Measurements from ENCODE around the gene TTLL7. TPM values are rescaled to one million over a fixed set of nuclear protein-coding genes. Genes with fewer than 3 reads are reported as not detected.

TTLL7 gene
- polyA plus RNA-seq, 2 of the 4 experiments (the other 2 are of a cell fraction) = 1.6 to 5.7 TPM

- H3K9me3 ChIP-seq = no peaks in the 10 kb centered on the region
- H3K27ac ChIP-seq = no peak overlapping the region
- H3K4me1 ChIP-seq = no peaks in the 10 kb centered on the region
- ATAC-seq (no peak), DNase-seq (ENCODE audit: low read depth in 1 of 2, low spot score in 1 of 2) (no peak), FAIRE-seq (no peak)
- ChIA-PET CTCF (interaction anchor here (1.1 kb wide), 1 partner anchor 15 kb away, joined by 3 read pairs; no protein-coding TSS in a partner anchor), POLR2A (no interaction called here)
- WGBS (ENCODE audit: missing lambda C conversion rate) = 67% methylated on average over 1 of the region's 1 CpG
- no peak overlapping the region for H3K4me3 ChIP-seq
- TF ChIP-seq BHLHE40 (IDR thresholded peaks at IDR 0.05; ENCODE audit: low read depth, low read length) = no peak
- no peak for TF ChIP-seq SREBF2 (IDR thresholded peaks at IDR 0.05)
- no peak for TF ChIP-seq TP53 (CRISPR knock-in tag; IDR thresholded peaks at IDR 0.05)
- TF ChIP-seq, protein P1, sequence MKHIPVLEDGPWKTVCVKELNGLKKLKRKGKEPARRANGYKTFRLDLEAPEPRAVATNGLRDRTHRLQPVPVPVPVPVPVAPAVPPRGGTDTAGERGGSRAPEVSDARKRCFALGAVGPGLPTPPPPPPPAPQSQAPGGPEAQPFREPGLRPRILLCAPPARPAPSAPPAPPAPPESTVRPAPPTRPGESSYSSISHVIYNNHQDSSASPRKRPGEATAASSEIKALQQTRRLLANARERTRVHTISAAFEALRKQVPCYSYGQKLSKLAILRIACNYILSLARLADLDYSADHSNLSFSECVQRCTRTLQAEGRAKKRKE (CRISPR knock-in tag; IDR thresholded peaks at IDR 0.05; ENCODE audit: low read depth) = no peak
- TF ChIP-seq ELK1 (IDR thresholded peaks at IDR 0.05; ENCODE audit: low read depth, low read length) = no peak
- TF ChIP-seq ZFP36 (IDR thresholded peaks at IDR 0.05; ENCODE audit: borderline replicate concordance, partially characterized antibody) = no peak
- TF ChIP-seq, protein P2, sequence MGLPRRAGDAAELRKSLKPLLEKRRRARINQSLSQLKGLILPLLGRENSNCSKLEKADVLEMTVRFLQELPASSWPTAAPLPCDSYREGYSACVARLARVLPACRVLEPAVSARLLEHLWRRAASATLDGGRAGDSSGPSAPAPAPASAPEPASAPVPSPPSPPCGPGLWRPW (IDR thresholded peaks at IDR 0.05) = no peak
- no peak for TF ChIP-seq CEBPB (IDR thresholded peaks at IDR 0.05)
- no peak for TF ChIP-seq JUN (IDR thresholded peaks at IDR 0.05)
- no peak for TF ChIP-seq RAD21 (conservative IDR thresholded peaks at IDR 0.05 in 1 of 2, IDR thresholded peaks at IDR 0.05 in 1 of 2)
- TF ChIP-seq RCOR1 (IDR thresholded peaks at IDR 0.05; ENCODE audit: low read depth, low read length) = no peak
- H3K4me2 ChIP-seq = no peak overlapping the region
Observed at GRCh38 chr1:83978056-83978455, 20.9 kb downstream of the TTLL7 start.

DNA sequence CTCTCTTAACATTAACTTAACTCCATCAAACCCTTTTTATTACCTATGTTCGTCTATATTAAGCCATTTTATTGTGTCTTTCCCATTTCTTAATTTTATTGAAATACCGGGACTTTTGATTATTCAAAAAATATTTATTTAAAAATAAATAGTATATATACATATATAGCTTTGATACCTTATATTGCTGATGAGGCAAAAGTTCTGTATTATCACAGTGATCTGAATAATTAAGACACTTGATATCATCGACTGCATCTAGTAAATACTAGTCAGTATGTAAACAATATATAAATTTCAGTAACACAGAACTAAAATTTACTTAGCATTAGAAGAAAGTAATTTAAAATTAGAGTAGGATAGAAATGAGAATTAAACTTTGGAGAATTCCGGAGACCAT lies 22.0 kb downstream of the TTLL7 start:
- ChIA-PET POLR2A (no interaction called here), CTCF (no interaction called here)
- DNase-seq (ENCODE audit: low read depth in 1 of 2, low spot score in 1 of 2) = no peak
- 55% methylated on average over 4 of the region's 4 CpGs for WGBS (ENCODE audit: missing lambda C conversion rate)
- TF ChIP-seq GATA3 (IDR thresholded peaks at IDR 0.05; ENCODE audit: borderline replicate concordance) = no peak
- TF ChIP-seq MAFK (IDR thresholded peaks at IDR 0.05; ENCODE audit: partially characterized antibody) = peak; percentile 28
- no peak for TF ChIP-seq ZC3H11A (IDR thresholded peaks at IDR 0.05)
- no peaks in the 10 kb centered on the region for H3K9me3 ChIP-seq
- FAIRE-seq = no peak
- H3K4me2 ChIP-seq = no peak overlapping the region
- no peaks in the 10 kb centered on the region for H3K4me1 ChIP-seq
- ATAC-seq = no peak
- no peak overlapping the region for H3K27ac ChIP-seq
- H3K4me3 ChIP-seq = no peak overlapping the region

- no peak for ATAC-seq
- TF ChIP-seq MAX (IDR thresholded peaks at IDR 0.05) (no peak), HDAC2 (IDR thresholded peaks at IDR 0.05) (no peak), NFE2L2 (conservative IDR thresholded peaks at IDR 0.05; ENCODE audit: low read length) (no peak), USF2 (IDR thresholded peaks at IDR 0.05) (no peak), CHD2 (IDR thresholded peaks at IDR 0.05; ENCODE audit: low read length, partially characterized antibody) (no peak), ELK1 (IDR thresholded peaks at IDR 0.05; ENCODE audit: low read depth, low read length) (no peak), SREBF2 (IDR thresholded peaks at IDR 0.05) (no peak), HOXA7 (CRISPR knock-in tag; IDR thresholded peaks at IDR 0.05) (no peak), POLR2AphosphoS2 (conservative IDR thresholded peaks at IDR 0.05; ENCODE audit: low read length) (no peak), PBX3 (IDR thresholded peaks at IDR 0.05) (no peak)
- TF ChIP-seq, protein P3, sequence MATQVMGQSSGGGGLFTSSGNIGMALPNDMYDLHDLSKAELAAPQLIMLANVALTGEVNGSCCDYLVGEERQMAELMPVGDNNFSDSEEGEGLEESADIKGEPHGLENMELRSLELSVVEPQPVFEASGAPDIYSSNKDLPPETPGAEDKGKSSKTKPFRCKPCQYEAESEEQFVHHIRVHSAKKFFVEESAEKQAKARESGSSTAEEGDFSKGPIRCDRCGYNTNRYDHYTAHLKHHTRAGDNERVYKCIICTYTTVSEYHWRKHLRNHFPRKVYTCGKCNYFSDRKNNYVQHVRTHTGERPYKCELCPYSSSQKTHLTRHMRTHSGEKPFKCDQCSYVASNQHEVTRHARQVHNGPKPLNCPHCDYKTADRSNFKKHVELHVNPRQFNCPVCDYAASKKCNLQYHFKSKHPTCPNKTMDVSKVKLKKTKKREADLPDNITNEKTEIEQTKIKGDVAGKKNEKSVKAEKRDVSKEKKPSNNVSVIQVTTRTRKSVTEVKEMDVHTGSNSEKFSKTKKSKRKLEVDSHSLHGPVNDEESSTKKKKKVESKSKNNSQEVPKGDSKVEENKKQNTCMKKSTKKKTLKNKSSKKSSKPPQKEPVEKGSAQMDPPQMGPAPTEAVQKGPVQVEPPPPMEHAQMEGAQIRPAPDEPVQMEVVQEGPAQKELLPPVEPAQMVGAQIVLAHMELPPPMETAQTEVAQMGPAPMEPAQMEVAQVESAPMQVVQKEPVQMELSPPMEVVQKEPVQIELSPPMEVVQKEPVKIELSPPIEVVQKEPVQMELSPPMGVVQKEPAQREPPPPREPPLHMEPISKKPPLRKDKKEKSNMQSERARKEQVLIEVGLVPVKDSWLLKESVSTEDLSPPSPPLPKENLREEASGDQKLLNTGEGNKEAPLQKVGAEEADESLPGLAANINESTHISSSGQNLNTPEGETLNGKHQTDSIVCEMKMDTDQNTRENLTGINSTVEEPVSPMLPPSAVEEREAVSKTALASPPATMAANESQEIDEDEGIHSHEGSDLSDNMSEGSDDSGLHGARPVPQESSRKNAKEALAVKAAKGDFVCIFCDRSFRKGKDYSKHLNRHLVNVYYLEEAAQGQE (IDR thresholded peaks at IDR 0.05) = no peak
- TF ChIP-seq, protein P1 (CRISPR knock-in tag; IDR thresholded peaks at IDR 0.05; ENCODE audit: low read depth) = no peak
- H3K9me3 ChIP-seq = no peaks in the 10 kb centered on the region
- DNase-seq (ENCODE audit: low read depth in 1 of 2, low spot score in 1 of 2) = no peak
- no peak for FAIRE-seq
- POLR2A ChIA-PET = no interaction called here
- no peak overlapping the region for H3K4me3 ChIP-seq
- CTCF ChIA-PET = no interaction called here
- WGBS (ENCODE audit: missing lambda C conversion rate) = 45% methylated on average over 1 of the region's 1 CpG
- no peak overlapping the region for H3K4me2 ChIP-seq
- no peak overlapping the region for H3K27ac ChIP-seq
- H3K4me1 ChIP-seq = no peaks in the 10 kb centered on the region
Observed at GRCh38 chr1:83970802-83971201, 28.1 kb downstream of the TTLL7 start.
